ENCODE results near the gene TRIO. TPM values are rescaled to one million over a fixed set of nuclear protein-coding genes. Genes with fewer than 3 reads are reported as not detected.

The TRIO gene
- total and polyA plus RNA-seq, 4 donors = 23.8 to 243 (median 110) TPM

- Histone ChIP-seq H3K9ac (ENCODE audit: insufficient read depth in 1 of 2, low read length in 2 of 2) (no peak overlapping the region), H3K4me3 (no peak overlapping the region), H3K36me3 (ENCODE audit: control insufficient read depth in 4 of 4, insufficient read depth in 4 of 4, low read length in 4 of 4) (peaks cover 0 to 23% (median 6%) of the 10 kb centered on the region in 4 donors), H3K4me1 (ENCODE audit: control insufficient read depth in 5 of 5, insufficient read depth in 5 of 5, low read length in 5 of 5) (peaks cover 0 to 20% (median 11%) of the 10 kb centered on the region in 5 donors), H3K27ac (ENCODE audit: low read depth in 1 of 2, low read length in 1 of 2) (peak overlapping the region in 1 of 2 donors; percentile 30), H3K9me3 (ENCODE audit: control insufficient read depth in 4 of 4, insufficient read depth in 3 of 4, low read length in 3 of 4) (no peaks in the 10 kb centered on the region), H3K27me3 (ENCODE audit: control insufficient read depth in 3 of 3, insufficient read depth in 3 of 3, low read length in 2 of 3) (no peaks in the 10 kb centered on the region)
- WGBS, 2 donors = 82 to 86% methylated on average over 12 of the region's 12 CpGs
- DNase-seq (no peak), ATAC-seq (ENCODE audit: insufficient read depth, low FRiP score) (no peak)
- TF ChIP-seq CTCF (IDR thresholded peaks at IDR 0.05; ENCODE audit: control extremely low read depth, extremely low read depth) = no peak
Observed at GRCh38 chr5:14428302-14429081, 285.4 kb downstream of the TRIO start.

- ATAC-seq (ENCODE audit: insufficient read depth, low FRiP score) = no peak
- H3K9ac ChIP-seq (ENCODE audit: insufficient read depth in 1 of 2, low read length in 2 of 2) = no peak overlapping the region
- no peaks in the 10 kb centered on the region for H3K27me3 ChIP-seq (ENCODE audit: control insufficient read depth in 3 of 3, insufficient read depth in 3 of 3, low read length in 2 of 3)
- peaks cover 0 to 21% (median 6%) of the 10 kb centered on the region in 4 donors for H3K36me3 ChIP-seq (ENCODE audit: control insufficient read depth in 4 of 4, insufficient read depth in 4 of 4, low read length in 4 of 4)
- no peak for TF ChIP-seq CTCF (IDR thresholded peaks at IDR 0.05; ENCODE audit: control extremely low read depth, extremely low read depth)
- no peaks in the 10 kb centered on the region for H3K9me3 ChIP-seq (ENCODE audit: control insufficient read depth in 4 of 4, insufficient read depth in 3 of 4, low read length in 3 of 4)
- 85 to 93% methylated on average over 13 of the region's 13 CpGs for WGBS, 2 donors
- H3K4me3 ChIP-seq = no peak overlapping the region
- peak; percentile 65 to 87 (median 83) for DNase-seq
- H3K27ac ChIP-seq (ENCODE audit: low read depth in 1 of 2, low read length in 1 of 2) = peak overlapping the region in 1 of 2 donors; percentile 30
- H3K4me1 ChIP-seq (ENCODE audit: control insufficient read depth in 5 of 5, insufficient read depth in 5 of 5, low read length in 5 of 5) = peaks cover 0 to 20% (median 11%) of the 10 kb centered on the region in 5 donors
Observed at GRCh38 chr5:14429101-14430050, 286.2 kb downstream of the TRIO start.

- H3K27ac ChIP-seq (ENCODE audit: low read depth in 1 of 2, low read length in 1 of 2) = no peak overlapping the region
Observed at GRCh38 chr5:14431534-14431933, 288.4 kb downstream of the TRIO start.

More at GRCh38 chr5:14431534-14431933, 288.4 kb downstream of the TRIO start:
- DNase-seq = no peak
- H3K4me3 ChIP-seq = no peak overlapping the region
- no peaks in the 10 kb centered on the region for H3K9me3 ChIP-seq (ENCODE audit: control insufficient read depth in 4 of 4, insufficient read depth in 3 of 4, low read length in 3 of 4)
- peaks cover 0 to 20% (median 11%) of the 10 kb centered on the region in 5 donors for H3K4me1 ChIP-seq (ENCODE audit: control insufficient read depth in 5 of 5, insufficient read depth in 5 of 5, low read length in 5 of 5)
- 85 to 93% methylated on average over 1 of the region's 1 CpG for WGBS, 2 donors
- no peak overlapping the region for H3K9ac ChIP-seq (ENCODE audit: insufficient read depth in 1 of 2, low read length in 2 of 2)
- H3K27me3 ChIP-seq (ENCODE audit: control insufficient read depth in 3 of 3, insufficient read depth in 3 of 3, low read length in 2 of 3) = no peaks in the 10 kb centered on the region
- H3K36me3 ChIP-seq (ENCODE audit: control insufficient read depth in 4 of 4, insufficient read depth in 4 of 4, low read length in 4 of 4) = peaks cover 3 to 20% (median 5%) of the 10 kb centered on the region in 4 donors
- no peak for TF ChIP-seq CTCF (IDR thresholded peaks at IDR 0.05; ENCODE audit: control extremely low read depth, extremely low read depth)
- no peak for ATAC-seq (ENCODE audit: insufficient read depth, low FRiP score)

All from lung (tissue), 12 donors.